OCI-LY7 (cell line): Measurements from ENCODE around the gene FBXW12. TPM values are rescaled to one million over a fixed set of nuclear protein-coding genes. Genes with fewer than 3 reads are reported as not detected.

Source experiments
- BruUV-seq: library from RNA; stranded (reverse); fragments of 400-500 nt; replicated peaks from 2 replicates; lab custom pipeline; 2021; lab: Mats Ljungman, UMichigan
- CTCF ChIA-PET: fragments of 300-600 bp; sonication (Branson Sonifier 250); formaldehyde crosslinking; loops from one replicate; lab custom pipeline; 2022; ENCODE audit warnings: antibody characterized with exemption; ENCODE audit not compliant: unreplicated experiment; lab: Charles Lee
- POLR2A ChIA-PET: fragments of 300-600 bp; sonication (Branson Sonifier 250); formaldehyde crosslinking; loops from one replicate; lab custom pipeline; 2022; ENCODE audit warnings: antibody characterized with exemption; lab: Charles Lee
- DNase-seq: peaks from one replicate; pipeline ENCODE4 v3.0.0-alpha.2; 2015; ENCODE audit warnings: low spot score
- H2AFZ ChIP-seq: fragments of 200-600 bp; sonication (generic), shearing (Covaris generic); 2 replicates; pipeline ENCODE4 v1.6.1; 2014; ENCODE audit warnings: mild to moderate bottlenecking, antibody characterized with exemption, low read length, moderate library complexity
- H3K27ac ChIP-seq: fragments of 200-600 bp; sonication (generic); 2 replicates; pipeline ENCODE4 v1.5.1; 2014; ENCODE audit warnings: mixed run types, low read depth, mild to moderate bottlenecking, moderate library complexity, low read length, inconsistent platforms; ENCODE audit not compliant: poor library complexity, severe bottlenecking
- H3K36me3 ChIP-seq: fragments of 200-600 bp; sonication (generic); 2 replicates; pipeline ENCODE4 v1.6.1; 2014; ENCODE audit warnings: mild to moderate bottlenecking, antibody characterized with exemption, low read length, moderate library complexity, mixed read lengths; ENCODE audit not compliant: insufficient read depth
- H3K4me1 ChIP-seq: fragments of 200-600 bp; sonication (generic); 2 replicates; pipeline ENCODE4 v1.5.1; 2014; ENCODE audit warnings: mild to moderate bottlenecking, low read length; ENCODE audit not compliant: insufficient read depth, poor library complexity, severe bottlenecking
- H3K4me2 ChIP-seq: fragments of 200-600 bp; sonication (generic); 2 replicates; pipeline ENCODE4 v1.6.1; 2014; ENCODE audit warnings: mild to moderate bottlenecking, low read length
- H3K4me3 ChIP-seq: fragments of 200-600 bp; sonication (generic); 2 replicates; pipeline ENCODE4 v1.5.1; 2014; ENCODE audit warnings: mild to moderate bottlenecking, low read depth, low read length; ENCODE audit not compliant: poor library complexity, severe bottlenecking
- H3K79me2 ChIP-seq: fragments of 200-600 bp; sonication (generic); 2 replicates; pipeline ENCODE4 v1.6.1; 2016; ENCODE audit warnings: low read depth, mild to moderate bottlenecking, low read length, moderate library complexity, mixed read lengths; ENCODE audit not compliant: insufficient read depth
- H3K9me2 ChIP-seq: fragments of 200-600 bp; sonication (generic); 2 replicates; pipeline ENCODE4 v1.6.1; 2016; ENCODE audit warnings: mild to moderate bottlenecking, low read length, mixed read lengths; ENCODE audit not compliant: insufficient read depth
- H3K9me3 ChIP-seq: fragments of 200-600 bp; sonication (generic); 2 replicates; pipeline ENCODE4 v1.6.1; 2014; ENCODE audit warnings: mild to moderate bottlenecking, mixed run types, low read length, mixed read lengths
- H4K20me1 ChIP-seq: fragments of 200-600 bp; sonication (generic); 2 replicates; pipeline ENCODE4 v1.6.1; 2014; ENCODE audit warnings: mild to moderate bottlenecking, antibody characterized with exemption, low read length, moderate library complexity, mixed read lengths; ENCODE audit not compliant: insufficient read depth
- EZH2phosphoT487 ChIP-seq: fragments of 200-600 bp; sonication (generic); IDR thresholded peaks from 2 replicates; pipeline ENCODE4 v1.6.1; 2018; ENCODE audit warnings: low read depth, borderline replicate concordance, mild to moderate bottlenecking, mixed run types, antibody characterized with exemption, low read length, moderate library complexity, mixed read lengths
- intact Hi-C: fragments of 100-400 bp; cut with micrococcal nuclease; formaldehyde crosslinking; loops from one replicate; pipeline ENCODE4 v1.10.0; 2022; ENCODE audit not compliant: unreplicated experiment
- total RNA-seq, 2 experiments: library from RNA; depleted of rRNA in 1 of 2; stranded (reverse); fragments of >200 nt in 1 of 2; shearing (Covaris generic) in 1 of 2; gene quantifications; 2 replicates each; pipeline ENCODE4 v1.2.3, GENCODE V29; 2014 to 2022
- TF ChIP-seq, protein P1 (sequence below): fragments of 200-600 bp; sonication (generic); conservative IDR thresholded peaks from 2 replicates; pipeline ENCODE4 v1.5.1; 2014; ENCODE audit warnings: mild to moderate bottlenecking, antibody characterized with exemption, low read length, moderate library complexity, mixed read lengths

Gene FBXW12
- total RNA-seq, 2 experiments from 2014 or later = 0.44 to 0.50 TPM

DNA sequence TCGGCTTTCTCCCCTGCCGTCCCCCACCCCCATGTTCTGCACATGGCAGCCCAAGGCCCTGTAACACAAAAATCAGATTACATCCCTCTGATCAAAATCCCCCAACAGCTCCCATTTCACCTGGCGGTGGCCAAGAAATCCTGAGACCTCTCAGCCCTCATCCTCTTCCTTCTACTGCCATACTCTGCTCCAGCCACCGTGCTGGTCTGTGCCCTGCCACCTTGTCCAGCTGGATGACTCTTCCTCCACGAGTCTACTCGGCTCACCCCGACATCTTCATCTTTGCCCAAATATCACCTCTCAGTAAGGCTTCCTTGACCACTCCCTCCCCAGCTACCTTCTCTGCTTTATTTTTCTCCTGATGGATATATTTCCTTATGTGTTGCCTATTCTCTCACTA is 64.8 kb downstream of the FBXW12 start:
- TF ChIP-seq EZH2phosphoT487 = no peak
- TF ChIP-seq, protein P1, sequence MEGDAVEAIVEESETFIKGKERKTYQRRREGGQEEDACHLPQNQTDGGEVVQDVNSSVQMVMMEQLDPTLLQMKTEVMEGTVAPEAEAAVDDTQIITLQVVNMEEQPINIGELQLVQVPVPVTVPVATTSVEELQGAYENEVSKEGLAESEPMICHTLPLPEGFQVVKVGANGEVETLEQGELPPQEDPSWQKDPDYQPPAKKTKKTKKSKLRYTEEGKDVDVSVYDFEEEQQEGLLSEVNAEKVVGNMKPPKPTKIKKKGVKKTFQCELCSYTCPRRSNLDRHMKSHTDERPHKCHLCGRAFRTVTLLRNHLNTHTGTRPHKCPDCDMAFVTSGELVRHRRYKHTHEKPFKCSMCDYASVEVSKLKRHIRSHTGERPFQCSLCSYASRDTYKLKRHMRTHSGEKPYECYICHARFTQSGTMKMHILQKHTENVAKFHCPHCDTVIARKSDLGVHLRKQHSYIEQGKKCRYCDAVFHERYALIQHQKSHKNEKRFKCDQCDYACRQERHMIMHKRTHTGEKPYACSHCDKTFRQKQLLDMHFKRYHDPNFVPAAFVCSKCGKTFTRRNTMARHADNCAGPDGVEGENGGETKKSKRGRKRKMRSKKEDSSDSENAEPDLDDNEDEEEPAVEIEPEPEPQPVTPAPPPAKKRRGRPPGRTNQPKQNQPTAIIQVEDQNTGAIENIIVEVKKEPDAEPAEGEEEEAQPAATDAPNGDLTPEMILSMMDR = no peak
- H3K36me3 ChIP-seq = peaks cover 41% of the 10 kb centered on the region
- CTCF ChIA-PET = interaction anchor here (0.7 to 1.9 kb wide), 13 partner anchors 9 to 242 kb away, joined by 3 to 31 read pairs (median 6); partner anchors contain the start of genes ATRIP, CELSR3 and ZNF589
- no peaks in the 10 kb centered on the region for H3K9me2 ChIP-seq
- POLR2A ChIA-PET = interaction anchor here (0.9 to 1.5 kb wide), 3 partner anchors 10 to 246 kb away, joined by 3 to 6 read pairs (median 3); partner anchors contain the start of gene ATRIP
- no peak overlapping the region for H3K4me3 ChIP-seq
- peaks cover 47% of the 10 kb centered on the region for H3K4me1 ChIP-seq
- peak overlapping the region; percentile 74; the same call in 1 of the 2 replicates for H3K4me2 ChIP-seq
- no peak for DNase-seq
- H3K27ac ChIP-seq = peak overlapping the region; percentile 41
- no peaks in the 10 kb centered on the region for H3K9me3 ChIP-seq
- BruUV-seq = no TSS peak
- intact Hi-C loops = loop anchor here (1.0 to 10.0 kb wide), 6 partner anchors 36 to 243 kb away; partner anchors contain the start of gene NME6
- peaks cover 29% of the 10 kb centered on the region for H3K79me2 ChIP-seq
- no peak overlapping the region; the same call in 1 of the 2 replicates for H2AFZ ChIP-seq
- H4K20me1 ChIP-seq = peaks cover 13% of the 10 kb centered on the region

DNA sequence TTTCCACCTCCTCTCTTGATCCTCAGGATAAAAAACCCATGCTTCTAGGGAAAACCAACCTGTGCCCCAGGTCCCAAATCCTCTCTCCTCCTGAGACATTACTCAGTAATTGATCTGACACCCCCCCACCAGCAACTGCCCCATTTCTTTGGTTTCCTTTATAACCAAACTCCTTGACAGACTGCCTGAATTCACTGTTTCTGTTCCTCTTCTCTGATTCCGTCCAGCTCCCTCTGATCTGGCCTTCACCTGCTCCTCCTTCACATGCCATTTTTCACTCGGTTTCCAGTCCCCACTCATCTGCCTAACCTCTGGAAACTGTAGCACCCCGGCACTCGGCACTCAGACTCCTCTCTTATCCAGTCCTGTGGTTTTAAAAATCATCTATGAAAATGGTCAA is 65.8 kb downstream of the FBXW12 start:
- no peak overlapping the region for H3K4me3 ChIP-seq
- H3K9me2 ChIP-seq = no peaks in the 10 kb centered on the region
- peaks cover 39% of the 10 kb centered on the region for H3K36me3 ChIP-seq
- DNase-seq = peak; percentile 23
- no peak overlapping the region for H2AFZ ChIP-seq
- H3K79me2 ChIP-seq = peaks cover 38% of the 10 kb centered on the region
- BruUV-seq = no TSS peak
- ChIA-PET CTCF (interaction anchor here (1.0 kb wide), 1 partner anchor 8 kb away, joined by 3 read pairs; no protein-coding TSS in a partner anchor), POLR2A (no interaction called here)
- intact Hi-C loops = loop anchor here (2.0 to 10.0 kb wide), 2 partner anchors 69 to 133 kb away; partner anchors contain the start of gene NME6
- H3K4me2 ChIP-seq = peak overlapping the region; percentile 74
- TF ChIP-seq, protein P1 = no peak
- TF ChIP-seq EZH2phosphoT487 = no peak
- H3K4me1 ChIP-seq = peaks cover 50% of the 10 kb centered on the region
- no peaks in the 10 kb centered on the region for H3K9me3 ChIP-seq
- peak overlapping the region; percentile 27 for H3K27ac ChIP-seq
- H4K20me1 ChIP-seq = peaks cover 17% of the 10 kb centered on the region
